ENCODE results near the gene CSNK2A3. TPM values are rescaled to one million over a fixed set of nuclear protein-coding genes. Genes with fewer than 3 reads are reported as not detected.

The CSNK2A3 gene
- total RNA-seq, 1 experiment from 2014 or later: 1.4 TPM

- TF ChIP-seq TEAD4 (CRISPR knock-in tag; IDR thresholded peaks at IDR 0.05) (no peak), JAZF1 (CRISPR knock-in tag; IDR thresholded peaks at IDR 0.05) (no peak), ZNF532 (CRISPR knock-in tag; IDR thresholded peaks at IDR 0.05; ENCODE audit: borderline replicate concordance) (no peak), RORB (CRISPR knock-in tag; IDR thresholded peaks at IDR 0.05) (no peak), NR3C1 (CRISPR knock-in tag; conservative IDR thresholded peaks at IDR 0.05; ENCODE audit: low read depth) (no peak)
- Mint-ChIP-seq H3K4me3 (no peak overlapping the region), H3K9me3 (no peaks in the 10 kb centered on the region)
These were observed 38.1 kb upstream of the CSNK2A3 start for GRCh38 chr11:11391169-11391568.

GRCh38 chr11:11390068-11390771, 37.2 kb upstream of the CSNK2A3 start:
- Mint-ChIP-seq H3K27me3 (ENCODE audit: low read depth) (no peaks in the 10 kb centered on the region; the same call in none of the 2 replicates), H3K9me3 (no peaks in the 10 kb centered on the region), H3K36me3 (no peaks in the 10 kb centered on the region), H3K4me3 (no peak overlapping the region), H3K27ac (no peak overlapping the region), H3K4me1 (peaks cover 19% of the 10 kb centered on the region)
- DNase-seq (ENCODE audit: low spot score) (no peak), ATAC-seq (no peak; the same call in 1 of the 2 replicates)
- no peak for TF ChIP-seq FOXP1 (CRISPR knock-in tag; IDR thresholded peaks at IDR 0.05; ENCODE audit: borderline replicate concordance)
- no peak for TF ChIP-seq EMX1 (CRISPR knock-in tag; IDR thresholded peaks at IDR 0.05)
- TF ChIP-seq ELF4 (CRISPR knock-in tag; IDR thresholded peaks at IDR 0.05; ENCODE audit: low read depth): no peak
- no peak for TF ChIP-seq JUN (CRISPR knock-in tag; IDR thresholded peaks at IDR 0.05)
- no peak for TF ChIP-seq ZNF138 (CRISPR knock-in tag; conservative IDR thresholded peaks at IDR 0.05)
- no peak for TF ChIP-seq ZNF317 (CRISPR knock-in tag; IDR thresholded peaks at IDR 0.05; ENCODE audit: borderline replicate concordance, low read depth)
- POLR2A ChIA-PET: interaction anchor here (0.5 kb wide), 1 partner anchor 230 kb away, joined by 3 read pairs; no protein-coding TSS in a partner anchor
- CTCF ChIA-PET: interaction anchor here (0.7 kb wide), 1 partner anchor 232 kb away, joined by 3 read pairs; the partner anchor contains the start of gene GALNT18

More at GRCh38 chr11:11391169-11391568, 38.1 kb upstream of the CSNK2A3 start:
- ATAC-seq (no peak), DNase-seq (ENCODE audit: low spot score) (no peak)
- H3K27me3 Mint-ChIP-seq (ENCODE audit: low read depth): no peaks in the 10 kb centered on the region; the same call in none of the 2 replicates
- ChIA-PET POLR2A (no interaction called here), CTCF (no interaction called here)
- peaks cover 20% of the 10 kb centered on the region for H3K4me1 Mint-ChIP-seq
- no peak overlapping the region for H3K27ac Mint-ChIP-seq
- no peaks in the 10 kb centered on the region for H3K36me3 Mint-ChIP-seq

GRCh38 chr11:11389238-11389637, 36.2 kb upstream of the CSNK2A3 start:
- H3K4me3 Mint-ChIP-seq: no peak overlapping the region
- TF ChIP-seq JUN (CRISPR knock-in tag; IDR thresholded peaks at IDR 0.05) (no peak), ETV6 (CRISPR knock-in tag; IDR thresholded peaks at IDR 0.05) (no peak), TEAD1 (CRISPR knock-in tag; IDR thresholded peaks at IDR 0.05) (no peak), ZNF423 (CRISPR knock-in tag; IDR thresholded peaks at IDR 0.05) (no peak), IRF1 (CRISPR knock-in tag; IDR thresholded peaks at IDR 0.05) (no peak), RORB (CRISPR knock-in tag; IDR thresholded peaks at IDR 0.05) (no peak), PRDM15 (CRISPR knock-in tag; IDR thresholded peaks at IDR 0.05) (no peak), SOX15 (CRISPR knock-in tag; IDR thresholded peaks at IDR 0.05) (no peak), ZSCAN18 (CRISPR knock-in tag; IDR thresholded peaks at IDR 0.05) (no peak), ZNF232 (CRISPR knock-in tag; IDR thresholded peaks at IDR 0.05) (no peak), ZNF317 (CRISPR knock-in tag; IDR thresholded peaks at IDR 0.05; ENCODE audit: borderline replicate concordance, low read depth) (no peak)
- ATAC-seq (no peak), DNase-seq (ENCODE audit: low spot score) (no peak)
- POLR2A ChIA-PET: no interaction called here
- H3K9me3 Mint-ChIP-seq: peaks cover 5% of the 10 kb centered on the region
- H3K27me3 Mint-ChIP-seq (ENCODE audit: low read depth): no peaks in the 10 kb centered on the region; the same call in none of the 2 replicates
- no peak overlapping the region for H3K27ac Mint-ChIP-seq
- H3K4me1 Mint-ChIP-seq: peaks cover 19% of the 10 kb centered on the region
- CTCF ChIA-PET: no interaction called here
- H3K36me3 Mint-ChIP-seq: peaks cover 3% of the 10 kb centered on the region; the same call in 1 of the 2 replicates
